Right lobe of liver (tissue), 4 donors: Measurements from ENCODE around the gene LRMDA.

Experiments used
- CTCF ChIP-seq, 4 donors: fragments of 200-600 bp in 3 of 4; fragments of 450-650 bp in 1 of 4; IDR thresholded peaks; one replicate each; pipeline versions ENCODE4 v1.5.1 to v1.8.0; 2016 to 2022; ENCODE audit warnings: antibody characterized with exemption in 4 of 4, mild to moderate bottlenecking in 2 of 4
- POLR2A ChIP-seq: fragments of 450-650 bp; IDR thresholded peaks from one replicate; pipeline ENCODE4 v1.6.1; 2017; ENCODE audit warnings: antibody characterized with exemption, mild to moderate bottlenecking
- donor health status: DM: no; HTN: no; CAD: no.
- donor health status: DM: no; HTN: no; CAD: no.
- donor health status: DM: no; HTN: yes; CAD: no.

GRCh38 chr10:75779276-75779675, 347.9 kb downstream of the LRMDA start:
- TF ChIP-seq POLR2A, result no peak
- TF ChIP-seq CTCF (IDR thresholded peaks at IDR 0.05), result no peak
